GM18519 (cell line): ENCODE results near the gene CDH23.

Experiments used
- ATAC-seq: cut with Tn5 transposase; IDR thresholded peaks from one replicate; pipeline ENCODE4 v1.9.1; 2021; ENCODE audit warnings: mild to moderate bottlenecking, moderate library complexity; ENCODE audit not compliant: unreplicated experiment, low FRiP score

The CDH23 gene

DNA sequence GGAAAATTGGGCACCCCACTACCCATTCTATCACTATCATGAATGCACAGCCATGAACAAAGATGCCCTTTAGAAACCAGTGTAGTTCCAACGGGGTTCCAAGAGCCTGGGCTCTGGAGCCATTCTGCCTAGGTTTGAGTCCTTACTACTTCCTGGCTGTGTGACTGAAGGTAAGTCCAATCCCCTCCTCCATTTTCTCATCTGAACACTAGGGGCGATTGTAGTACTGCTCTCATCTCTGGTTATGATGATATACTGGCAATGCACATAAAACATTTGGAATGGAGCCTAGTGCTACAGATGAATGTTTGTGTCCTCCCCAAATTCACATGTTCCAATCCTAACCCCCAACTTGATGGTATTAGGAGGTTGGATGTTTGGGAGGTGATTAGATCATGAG is 28.1 kb upstream of the CDH23 start:
- no peak for ATAC-seq

GRCh38 chr10:71369602-71370001 is 27.1 kb upstream of the CDH23 start:
- no peak for ATAC-seq

- ATAC-seq, result no peak
Observed at GRCh38 chr10:71370031-71370430, 26.7 kb upstream of the CDH23 start.

DNA sequence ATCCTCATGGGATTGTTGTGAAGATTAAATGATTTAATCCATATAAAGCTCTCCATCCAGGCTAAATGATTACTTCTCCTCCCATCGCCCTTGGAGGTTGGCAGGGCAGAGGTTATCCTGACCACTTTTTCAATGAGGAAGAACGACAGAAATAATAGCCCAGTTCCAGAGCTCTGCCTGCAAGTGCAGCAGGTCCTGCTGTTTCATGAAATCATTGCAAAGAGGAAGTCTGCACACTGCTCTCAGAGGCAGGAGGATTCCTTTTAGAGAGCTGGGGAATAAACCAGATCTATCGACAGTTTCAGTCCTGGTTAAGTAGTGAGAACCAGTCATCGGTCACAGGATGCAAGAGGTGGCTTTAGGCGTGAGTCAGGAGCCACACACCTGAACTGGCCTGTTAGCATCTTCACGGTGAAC is 25.0 kb upstream of the CDH23 start:
- no peak for ATAC-seq

GRCh38 chr10:71372882-71373495 is 23.7 kb upstream of the CDH23 start:
- no peak for ATAC-seq

DNA sequence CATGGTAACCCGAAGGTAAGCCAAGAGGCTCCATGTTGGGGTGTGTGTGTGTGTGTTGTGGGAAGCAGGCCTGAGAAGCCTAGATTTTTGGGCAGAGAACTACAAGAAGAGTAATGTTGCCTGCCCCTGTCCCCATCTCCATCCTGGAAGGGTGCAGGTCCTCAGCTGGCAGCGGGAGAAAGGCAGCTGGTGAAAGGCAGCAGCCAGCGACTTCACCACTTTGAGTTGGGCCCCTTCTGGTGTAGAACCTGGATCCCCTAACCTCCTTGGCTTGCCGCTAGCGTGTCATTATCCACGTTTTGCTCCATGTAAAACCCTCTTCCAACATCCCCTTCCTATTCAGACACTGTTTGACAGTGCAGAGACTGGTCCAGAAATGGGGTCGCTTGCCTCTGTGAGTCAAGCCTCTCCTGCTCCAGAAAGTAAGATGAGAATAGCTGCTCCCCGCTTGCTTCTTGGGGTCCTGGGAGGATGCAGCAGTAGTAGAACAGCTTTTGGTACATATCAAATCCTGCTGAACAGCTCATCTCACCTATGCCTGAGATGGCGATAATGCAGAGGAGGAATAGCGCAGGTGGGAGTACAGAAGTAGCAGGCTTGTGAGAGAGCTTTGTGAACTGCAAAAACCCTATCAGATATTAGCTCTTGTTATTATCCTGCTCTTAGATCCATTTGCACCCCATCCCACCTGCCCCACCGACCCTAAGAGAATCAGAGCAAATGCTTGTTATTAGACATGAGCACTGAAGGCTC is 22.1 kb upstream of the CDH23 start:
- no peak for ATAC-seq

DNA sequence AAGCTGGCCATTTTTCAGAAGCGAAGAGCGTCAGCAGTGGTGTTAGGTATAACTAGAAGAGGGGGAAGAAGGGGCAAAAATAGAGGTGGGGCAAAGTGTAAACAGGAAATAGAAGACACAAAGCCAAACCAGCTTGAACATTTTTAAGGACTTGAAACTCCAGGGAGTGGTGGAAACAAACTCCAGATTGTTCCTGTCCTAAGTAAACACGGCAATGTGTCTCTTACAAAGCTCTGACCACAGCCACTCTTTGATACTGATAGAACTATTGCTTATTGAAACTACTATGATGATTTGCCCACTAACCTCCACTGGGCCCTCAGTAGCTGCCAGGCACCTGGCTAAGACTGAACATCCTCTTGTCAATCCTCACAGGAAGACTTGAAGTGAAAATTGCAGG is 20.8 kb upstream of the CDH23 start:
- no peak for ATAC-seq

GRCh38 chr10:71378336-71379117 is 18.2 kb upstream of the CDH23 start:
- no peak for ATAC-seq

DNA sequence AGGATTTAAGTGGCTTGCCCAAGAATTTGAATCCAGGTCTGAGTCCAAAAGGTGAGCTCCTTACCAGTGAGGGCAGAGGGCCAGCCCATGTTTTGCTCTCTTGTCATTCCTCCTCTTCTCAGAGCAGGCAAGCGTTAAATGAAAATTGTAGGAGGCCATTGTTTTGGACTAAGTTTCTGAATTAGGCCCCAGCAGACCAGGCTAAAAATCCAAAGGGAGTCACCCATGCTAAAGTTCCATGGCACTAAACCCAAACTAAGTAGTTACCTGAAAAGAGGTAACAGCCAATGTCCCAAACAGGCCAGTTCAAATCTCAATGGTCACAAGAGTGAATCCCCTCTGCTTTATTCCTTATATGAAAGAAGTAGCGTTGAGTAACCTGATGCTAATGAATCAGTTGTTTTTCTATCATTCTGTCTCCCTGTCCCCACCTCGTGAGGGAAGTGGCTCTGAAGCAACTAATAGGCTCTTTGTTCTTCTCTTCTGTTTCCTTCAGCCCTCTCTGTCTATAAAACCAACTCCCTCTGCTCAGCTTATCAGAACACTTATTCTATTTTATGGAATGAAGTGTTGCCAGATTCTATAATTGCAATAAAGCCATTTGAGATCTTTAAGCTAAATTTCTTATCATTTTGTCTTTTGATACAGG is 17.5 kb upstream of the CDH23 start:
- ATAC-seq, result no peak

GRCh38 chr10:71380841-71381240 is 15.9 kb upstream of the CDH23 start:
- no peak for ATAC-seq

DNA sequence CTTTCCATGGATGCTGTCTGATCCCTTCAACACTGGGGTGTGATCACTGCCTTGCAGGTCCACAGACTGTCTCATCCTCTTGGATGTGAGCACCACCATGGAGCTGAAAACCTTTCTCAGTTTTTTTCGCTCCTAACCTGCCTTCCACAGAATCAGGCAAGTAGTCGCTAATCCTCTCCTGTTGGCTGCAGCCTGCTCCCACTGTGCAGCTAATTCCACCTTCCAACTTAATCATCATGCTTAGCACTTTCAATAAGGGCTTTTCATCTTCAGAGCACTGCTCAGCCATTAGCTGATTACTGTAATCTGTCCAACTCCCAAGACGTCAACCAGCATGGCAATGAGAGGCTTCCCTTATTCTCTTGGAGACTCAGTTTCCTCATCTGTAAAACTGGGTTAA is 15.1 kb upstream of the CDH23 start:
- no peak for ATAC-seq

DNA sequence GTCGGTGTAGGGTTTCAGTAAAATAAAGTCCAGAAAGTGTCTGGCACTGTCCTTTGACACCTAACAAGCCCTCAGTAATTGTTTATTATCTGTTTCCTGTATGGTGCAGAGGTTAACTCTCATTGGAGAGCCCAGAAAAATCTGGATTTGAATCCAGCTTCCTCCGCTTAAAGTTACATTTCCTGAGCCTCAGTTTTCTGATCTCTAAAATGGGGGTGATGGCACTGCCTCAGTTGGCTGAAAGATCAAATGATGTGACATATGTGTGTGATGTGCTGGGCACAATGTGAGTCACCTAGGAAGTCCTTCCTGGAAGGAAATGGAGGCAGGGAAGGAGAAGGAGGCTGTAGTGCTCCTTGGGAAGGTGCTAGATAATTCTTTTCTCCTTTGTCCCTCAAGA is 14.7 kb upstream of the CDH23 start:
- ATAC-seq, result no peak

DNA sequence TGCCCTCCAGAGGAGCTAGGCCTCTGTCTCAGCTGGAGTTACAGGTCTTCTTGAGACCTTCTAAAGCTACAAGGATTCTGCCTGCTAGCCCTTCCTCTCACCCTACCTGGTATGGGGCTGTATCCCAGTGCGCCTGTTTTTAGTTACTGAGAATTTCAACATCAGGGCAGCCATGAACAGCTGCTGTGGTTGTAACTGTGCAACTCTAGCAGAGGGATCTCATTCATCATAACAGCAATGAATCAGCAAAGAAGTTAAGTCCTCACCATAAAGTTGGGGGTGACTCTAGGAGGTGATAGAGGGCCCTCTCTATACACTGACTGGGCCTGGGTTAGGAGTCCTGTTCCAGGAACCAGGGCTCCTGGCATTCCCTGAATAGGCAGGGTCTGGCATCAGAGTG is 14.0 kb upstream of the CDH23 start:
- no peak for ATAC-seq

GRCh38 chr10:71383972-71384687 is 12.6 kb upstream of the CDH23 start:
- no peak for ATAC-seq

DNA sequence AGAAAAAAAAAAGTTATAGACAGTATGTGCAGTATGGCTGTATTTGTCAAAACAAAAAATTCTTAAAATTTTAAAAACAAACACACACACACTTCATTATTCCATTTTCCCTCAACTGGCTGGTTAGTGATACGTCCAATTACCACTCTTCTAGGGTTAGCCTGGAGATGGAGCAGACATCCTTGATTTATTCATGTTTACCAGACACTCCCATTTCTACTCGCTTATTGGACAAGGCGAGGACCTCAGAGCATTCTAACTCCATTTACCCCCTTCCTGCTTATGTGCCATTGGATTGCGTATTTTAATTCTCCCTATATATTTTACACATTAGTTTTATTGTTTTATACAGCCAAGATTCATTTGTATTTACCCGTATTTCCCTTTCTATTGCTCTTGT is 8.5 kb upstream of the CDH23 start:
- no peak for ATAC-seq

GRCh38 chr10:71388583-71389310 is 8.0 kb upstream of the CDH23 start:
- no peak for ATAC-seq

DNA sequence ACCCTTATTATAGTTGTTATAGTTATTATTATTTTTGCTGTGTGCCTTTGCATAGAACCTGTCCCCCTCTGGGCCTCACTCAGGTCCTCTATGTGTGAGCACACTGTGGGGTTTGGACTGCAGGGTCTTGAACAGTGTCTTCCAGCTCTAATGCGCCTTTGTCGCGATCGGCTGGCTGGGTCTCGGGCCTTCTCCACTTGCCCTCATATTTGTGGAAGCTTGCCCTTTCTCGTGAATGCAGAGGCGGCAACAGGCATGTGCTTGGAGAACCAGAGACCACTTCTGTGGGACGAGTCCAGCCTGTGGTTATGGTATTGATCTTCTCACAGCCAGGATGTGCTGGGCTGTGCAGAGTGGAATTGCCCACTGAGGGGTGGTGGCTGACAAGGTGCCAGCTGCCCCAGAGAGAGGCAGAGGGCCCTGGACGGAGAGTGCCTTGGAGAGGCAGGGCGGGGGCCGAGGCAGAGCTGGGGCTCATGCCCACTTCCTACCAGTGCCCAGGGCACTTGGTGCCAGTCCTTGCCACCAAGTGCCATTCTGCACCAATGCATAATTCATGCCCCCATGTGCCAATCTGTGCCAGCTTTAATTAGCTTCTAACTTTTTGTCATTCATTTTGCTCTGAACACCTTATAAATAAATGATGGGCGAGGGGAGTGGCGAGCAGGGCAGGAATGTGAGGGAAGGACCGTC is 6.8 kb upstream of the CDH23 start:
- ATAC-seq, result no peak

GRCh38 chr10:71390461-71390835 is 6.3 kb upstream of the CDH23 start:
- ATAC-seq, result no peak

- ATAC-seq, result no peak
Observed at GRCh38 chr10:71390921-71391690, 5.6 kb upstream of the CDH23 start.
